OCI-LY1 (cell line): Measurements from ENCODE around the gene FUT1.

ENCODE experiments used
- H2AFZ ChIP-seq: fragments of 200-600 bp; sonication (generic), shearing (Covaris generic); 2 replicates; pipeline ENCODE4 v1.6.0; 2014; ENCODE audit warnings: antibody characterized with exemption, mild to moderate bottlenecking, low read length
- H3F3A ChIP-seq: fragments of 200-600 bp; sonication (generic), shearing (Covaris generic); 2 replicates; pipeline ENCODE4 v1.6.0; 2014; ENCODE audit warnings: mild to moderate bottlenecking, antibody characterized with exemption, low read length, moderate library complexity; ENCODE audit not compliant: insufficient read depth
- H3K27ac ChIP-seq: fragments of 200-600 bp; sonication (generic); 2 replicates; pipeline ENCODE4 v1.5.1; 2014; ENCODE audit warnings: low read length, mixed run types, mild to moderate bottlenecking, low read depth; ENCODE audit not compliant: poor library complexity, severe bottlenecking
- H3K27me3 ChIP-seq: fragments of 200-600 bp; sonication (generic); 2 replicates; pipeline ENCODE4 v1.6.0; 2014; ENCODE audit warnings: antibody characterized with exemption, mild to moderate bottlenecking, low read length, moderate library complexity; ENCODE audit not compliant: insufficient read depth
- H3K36me3 ChIP-seq: fragments of 200-600 bp; sonication (generic); 2 replicates; pipeline ENCODE4 v1.6.1; 2014; ENCODE audit warnings: mild to moderate bottlenecking, antibody characterized with exemption, low read length, moderate library complexity, mixed read lengths; ENCODE audit not compliant: insufficient read depth
- H3K4me1 ChIP-seq: fragments of 200-600 bp; sonication (generic); 2 replicates; pipeline ENCODE4 v1.5.1; 2014; ENCODE audit warnings: mild to moderate bottlenecking, low read length, moderate library complexity; ENCODE audit not compliant: insufficient read depth, severe bottlenecking
- H3K4me2 ChIP-seq: fragments of 200-600 bp; sonication (generic), shearing (Covaris generic); 2 replicates; pipeline ENCODE4 v1.6.1; 2014; ENCODE audit warnings: low read length
- H3K4me3 ChIP-seq: fragments of 200-600 bp; sonication (generic); 2 replicates; pipeline ENCODE4 v1.5.1; 2014; ENCODE audit warnings: low read length, low read depth, mild to moderate bottlenecking, mixed read lengths; ENCODE audit not compliant: poor library complexity, severe bottlenecking
- H3K79me2 ChIP-seq: fragments of 200-600 bp; shearing (Covaris generic); 2 replicates; pipeline ENCODE4 v1.6.1; 2016; ENCODE audit warnings: mixed run types, low read length, mixed read lengths; ENCODE audit not compliant: insufficient read depth
- H3K9ac ChIP-seq: fragments of 200-600 bp; sonication (generic), shearing (Covaris generic); 2 replicates; pipeline ENCODE4 v1.6.1; 2014; ENCODE audit warnings: mild to moderate bottlenecking, low read length, mixed read lengths
- H3K9me2 ChIP-seq: fragments of 200-600 bp; sonication (generic), shearing (Covaris generic); 2 replicates; pipeline ENCODE4 v1.6.1; 2014; ENCODE audit warnings: low read depth, mild to moderate bottlenecking, low read length, mixed read lengths
- H3K9me3 ChIP-seq: fragments of 200-600 bp; shearing (Covaris generic); 2 replicates; pipeline ENCODE4 v1.6.1; 2014; ENCODE audit warnings: low read length, mixed read lengths
- H4K20me1 ChIP-seq: fragments of 200-600 bp; sonication (generic), shearing (Covaris generic); 2 replicates; pipeline ENCODE4 v1.6.0; 2016; ENCODE audit warnings: mild to moderate bottlenecking, low read length; ENCODE audit not compliant: insufficient read depth
- CTCF ChIP-seq: fragments of 200-600 bp; sonication (generic), shearing (Covaris generic); IDR thresholded peaks from 2 replicates; pipeline ENCODE4 v1.5.1; 2017; ENCODE audit warnings: mild to moderate bottlenecking, antibody characterized with exemption, low read length, moderate library complexity, mixed read lengths
- EZH2 ChIP-seq: fragments of 200-600 bp; sonication (generic), shearing (Covaris generic); IDR thresholded peaks from 2 replicates; pipeline ENCODE4 v1.8.0; 2017; ENCODE audit warnings: borderline replicate concordance, mixed run types, mild to moderate bottlenecking, antibody characterized with exemption, low read length, moderate library complexity, mixed read lengths

FUT1 gene

GRCh38 chr19:48752496-48753365 is at the start of gene FUT1:
TSS of gene FUT1 (minus strand) at chr19:48752641. CDS start at chr19:48751281, 1,360 bp downstream.
- no peaks in the 10 kb centered on the region for H4K20me1 ChIP-seq
- H3K4me1 ChIP-seq = peaks cover 14% of the 10 kb centered on the region
- no peaks in the 10 kb centered on the region for H3F3A ChIP-seq
- TF ChIP-seq CTCF (no peak), EZH2 (no peak)
- H2AFZ ChIP-seq = no peak within 1 kb of the TSS
- no peaks in the 10 kb centered on the region for H3K9me2 ChIP-seq
- peak within 1 kb of the TSS; percentile 54 for H3K4me3 ChIP-seq
- no peaks in the 10 kb centered on the region for H3K36me3 ChIP-seq
- no peaks in the 10 kb centered on the region for H3K9me3 ChIP-seq
- peak within 1 kb of the TSS; percentile 55 for H3K4me2 ChIP-seq
- 0 out of 2 replicates have a peak, but pooled peaks cover 4% of the 10 kb centered on the region for H3K27me3 ChIP-seq
- H3K27ac ChIP-seq = no peak within 1 kb of the TSS
- H3K79me2 ChIP-seq = no peaks in the 10 kb centered on the region
- no peak within 1 kb of the TSS; the same call in 1 of the 2 replicates for H3K9ac ChIP-seq

DNA sequence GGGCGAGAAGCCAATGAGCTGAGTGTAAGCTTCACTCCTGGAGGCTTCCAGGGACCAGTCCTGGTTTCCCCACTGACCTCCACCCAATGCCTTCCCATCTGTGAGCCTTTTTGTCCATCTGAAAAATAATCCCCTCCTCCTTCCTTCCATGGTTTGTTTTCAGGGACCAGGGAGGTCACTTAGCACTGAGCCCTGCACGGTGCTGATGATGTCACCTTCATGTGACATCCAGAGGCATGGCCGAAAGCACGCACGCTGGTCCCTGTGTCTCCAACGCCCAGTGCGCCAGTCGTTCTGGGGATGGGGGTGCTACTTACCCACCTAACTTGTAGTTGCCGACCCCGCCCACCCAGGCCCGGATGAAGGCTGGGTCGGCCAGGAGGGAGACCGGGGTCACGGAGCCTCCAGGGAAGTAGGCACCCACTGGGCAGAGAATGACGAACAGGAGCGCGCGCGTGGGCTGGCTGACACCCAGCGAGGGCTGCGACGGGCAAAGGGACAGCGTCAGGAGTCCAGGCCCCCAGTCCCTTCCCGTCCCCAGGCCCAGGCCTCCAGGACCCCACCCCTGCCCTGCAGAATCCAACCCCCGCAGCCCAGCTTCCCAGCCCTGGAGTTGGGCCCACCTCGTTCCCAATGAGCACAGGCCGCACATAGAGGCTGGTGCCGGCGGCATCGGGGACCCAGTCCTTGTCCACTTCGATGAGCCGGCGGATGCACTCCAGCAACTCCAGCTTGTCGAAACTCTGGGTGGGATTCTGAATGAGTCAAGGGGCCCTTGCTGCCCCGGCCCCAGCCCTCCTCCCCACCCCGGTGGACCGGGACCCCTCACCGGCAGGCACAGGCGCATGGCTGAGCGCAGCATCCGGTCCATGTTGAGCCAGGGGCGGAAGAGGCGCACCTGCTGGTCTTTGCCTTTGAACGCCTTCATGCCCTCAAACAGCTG is 47.2 kb upstream of the FUT1 start:
- no peak overlapping the region for H3K4me2 ChIP-seq
- no peaks in the 10 kb centered on the region for H3K27me3 ChIP-seq
- H2AFZ ChIP-seq = no peak overlapping the region
- H4K20me1 ChIP-seq = no peaks in the 10 kb centered on the region
- H3K79me2 ChIP-seq = no peaks in the 10 kb centered on the region
- TF ChIP-seq EZH2 (no peak), CTCF (no peak)
- H3K9me3 ChIP-seq = no peaks in the 10 kb centered on the region
- peaks cover 2% of the 10 kb centered on the region; the same call in 1 of the 2 replicates for H3K36me3 ChIP-seq
- peaks cover 3% of the 10 kb centered on the region for H3K4me1 ChIP-seq
- H3K27ac ChIP-seq = no peak overlapping the region
- H3K9me2 ChIP-seq = no peaks in the 10 kb centered on the region
- no peak overlapping the region for H3K9ac ChIP-seq
- H3F3A ChIP-seq = no peaks in the 10 kb centered on the region; the same call in 1 of the 2 replicates
- no peak overlapping the region for H3K4me3 ChIP-seq

DNA sequence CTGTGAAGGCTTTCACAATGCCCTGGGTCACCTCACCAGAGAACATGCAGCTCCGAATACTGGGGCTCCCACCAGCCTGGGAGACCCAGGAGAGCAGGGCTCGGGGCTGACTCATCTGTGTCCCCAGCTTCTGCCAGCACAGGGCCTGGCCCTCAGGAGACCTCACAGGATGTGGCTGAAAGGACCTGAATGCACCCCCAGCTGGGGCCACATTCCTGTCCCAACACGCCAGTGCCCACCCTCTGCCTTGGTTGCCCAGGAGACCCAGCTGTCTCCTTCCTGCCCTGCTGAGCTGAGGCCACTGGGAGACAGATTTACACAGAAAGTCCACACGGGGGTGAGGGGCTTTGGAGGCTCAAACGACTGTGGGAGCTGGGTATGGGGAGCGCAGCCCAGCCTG is 46.5 kb upstream of the FUT1 start:
- H2AFZ ChIP-seq = no peak overlapping the region
- H3K4me1 ChIP-seq = peaks cover 3% of the 10 kb centered on the region
- H3K9me2 ChIP-seq = no peaks in the 10 kb centered on the region
- no peaks in the 10 kb centered on the region for H4K20me1 ChIP-seq
- H3K27me3 ChIP-seq = no peaks in the 10 kb centered on the region
- H3F3A ChIP-seq = no peaks in the 10 kb centered on the region; the same call in 1 of the 2 replicates
- TF ChIP-seq CTCF = no peak
- no peak for TF ChIP-seq EZH2
- H3K4me2 ChIP-seq = no peak overlapping the region
- H3K9me3 ChIP-seq = no peaks in the 10 kb centered on the region
- H3K79me2 ChIP-seq = no peaks in the 10 kb centered on the region
- H3K9ac ChIP-seq = no peak overlapping the region
- no peak overlapping the region for H3K4me3 ChIP-seq
- H3K36me3 ChIP-seq = no peaks in the 10 kb centered on the region
- no peak overlapping the region for H3K27ac ChIP-seq
